NCI-H187 treated with DMSO at 0.1 percent for 48 hours (cell line): ENCODE measurements around the gene RAB26.

ENCODE experiments used
- DNase-seq: peaks from one replicate; lab custom pipeline; 2025; lab: John Stamatoyannopoulos, UW

Gene RAB26

DNA sequence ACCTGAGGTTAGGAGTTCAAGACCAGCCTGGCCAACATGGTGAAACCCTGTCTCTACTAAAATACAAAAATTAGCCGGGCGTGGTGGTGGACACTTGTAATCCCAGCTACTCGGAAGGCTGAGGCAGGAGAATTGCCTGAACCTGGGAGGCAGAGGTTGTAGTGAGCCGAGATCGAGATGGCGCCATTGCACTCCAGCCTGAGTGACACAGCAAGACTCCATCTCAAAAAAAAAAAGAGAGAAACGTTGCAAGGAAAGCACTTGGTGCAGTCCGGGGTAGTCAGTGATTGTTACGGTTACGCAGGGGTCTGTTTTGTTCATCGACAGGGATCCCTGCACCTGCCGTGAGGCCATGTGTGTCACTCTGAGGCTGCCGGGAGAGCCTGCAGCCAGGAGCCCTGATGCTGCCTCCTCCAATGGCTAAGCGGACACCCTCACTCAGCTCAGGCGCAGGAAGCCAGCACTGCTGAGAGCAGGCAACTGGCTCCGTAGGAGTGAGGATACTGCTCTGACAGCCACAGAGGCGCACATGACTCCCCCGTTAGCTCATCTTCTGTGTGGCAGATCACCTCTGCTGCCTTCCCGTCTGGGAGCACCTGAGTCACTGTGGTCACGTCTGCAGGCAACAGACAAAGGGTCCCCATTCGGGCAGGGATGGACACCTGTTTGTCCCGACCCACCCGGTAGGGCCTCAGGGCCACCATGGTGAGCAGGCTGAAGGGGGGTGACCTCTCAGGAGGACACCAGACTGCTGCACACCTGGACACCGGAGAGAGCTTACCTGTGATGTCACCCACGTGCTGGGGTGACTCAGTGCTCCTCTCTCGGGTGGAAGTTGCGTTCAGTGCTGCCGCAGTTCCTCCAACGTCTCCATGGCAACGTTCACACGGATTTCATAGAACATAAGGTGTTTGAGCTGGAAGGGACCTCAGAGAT lies 5.2 kb upstream of the RAB26 start:
- no peak for DNase-seq

DNA sequence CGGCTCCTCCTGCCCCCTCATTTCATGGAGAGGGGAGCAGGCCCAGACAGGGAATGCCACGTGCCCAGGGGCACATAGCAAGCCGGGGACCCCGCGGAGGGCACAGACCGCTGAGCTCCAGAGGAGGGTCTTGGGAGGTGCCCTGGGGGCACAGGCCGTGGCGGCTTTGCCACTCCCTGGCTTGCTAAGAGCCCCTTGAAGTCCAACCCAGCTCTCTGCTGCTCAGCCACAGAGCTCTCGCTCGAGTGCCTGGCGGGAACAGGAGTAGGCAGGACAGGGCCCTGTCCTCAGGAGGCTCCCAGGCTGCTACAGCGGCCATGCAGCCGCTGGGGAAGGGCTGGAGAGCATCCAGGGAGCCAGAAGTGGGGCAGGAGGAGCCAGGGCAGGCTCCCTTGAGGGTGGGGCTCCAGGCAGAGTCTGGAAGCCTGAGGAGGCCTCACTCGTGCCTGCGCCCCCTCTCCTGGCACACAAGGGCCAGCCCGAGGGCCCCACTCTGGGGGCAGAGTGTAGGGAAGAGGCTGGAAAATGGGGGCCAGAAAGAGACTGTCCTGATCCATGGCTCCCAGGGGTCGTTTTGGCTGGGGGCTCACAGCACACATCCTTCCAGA lies 4.4 kb upstream of the RAB26 start:
- DNase-seq: no peak

DNA sequence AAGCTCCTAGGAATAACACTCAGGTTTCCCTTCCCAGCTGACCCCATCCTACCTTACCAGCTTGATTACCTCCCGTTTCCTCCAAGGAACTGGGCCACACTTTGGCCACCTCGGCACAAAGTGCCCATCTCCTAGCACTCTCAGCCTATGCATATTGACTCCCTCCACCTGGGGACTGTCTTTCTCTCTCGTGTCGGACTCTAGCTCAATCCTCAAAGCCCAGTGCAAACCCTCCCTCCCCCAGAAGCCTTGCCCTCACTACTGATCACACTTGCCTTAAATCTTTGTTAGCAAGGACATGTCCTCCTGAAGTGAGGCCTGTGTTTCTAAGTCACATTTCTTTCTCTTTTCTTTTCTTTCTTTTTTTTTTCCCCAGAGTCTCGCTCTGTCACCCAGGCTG lies 2.6 kb upstream of the RAB26 start:
- DNase-seq: no peak

- DNase-seq: no peak
Observed at GRCh38 chr16:2147378-2147777, 1.0 kb upstream of the RAB26 start.

DNA sequence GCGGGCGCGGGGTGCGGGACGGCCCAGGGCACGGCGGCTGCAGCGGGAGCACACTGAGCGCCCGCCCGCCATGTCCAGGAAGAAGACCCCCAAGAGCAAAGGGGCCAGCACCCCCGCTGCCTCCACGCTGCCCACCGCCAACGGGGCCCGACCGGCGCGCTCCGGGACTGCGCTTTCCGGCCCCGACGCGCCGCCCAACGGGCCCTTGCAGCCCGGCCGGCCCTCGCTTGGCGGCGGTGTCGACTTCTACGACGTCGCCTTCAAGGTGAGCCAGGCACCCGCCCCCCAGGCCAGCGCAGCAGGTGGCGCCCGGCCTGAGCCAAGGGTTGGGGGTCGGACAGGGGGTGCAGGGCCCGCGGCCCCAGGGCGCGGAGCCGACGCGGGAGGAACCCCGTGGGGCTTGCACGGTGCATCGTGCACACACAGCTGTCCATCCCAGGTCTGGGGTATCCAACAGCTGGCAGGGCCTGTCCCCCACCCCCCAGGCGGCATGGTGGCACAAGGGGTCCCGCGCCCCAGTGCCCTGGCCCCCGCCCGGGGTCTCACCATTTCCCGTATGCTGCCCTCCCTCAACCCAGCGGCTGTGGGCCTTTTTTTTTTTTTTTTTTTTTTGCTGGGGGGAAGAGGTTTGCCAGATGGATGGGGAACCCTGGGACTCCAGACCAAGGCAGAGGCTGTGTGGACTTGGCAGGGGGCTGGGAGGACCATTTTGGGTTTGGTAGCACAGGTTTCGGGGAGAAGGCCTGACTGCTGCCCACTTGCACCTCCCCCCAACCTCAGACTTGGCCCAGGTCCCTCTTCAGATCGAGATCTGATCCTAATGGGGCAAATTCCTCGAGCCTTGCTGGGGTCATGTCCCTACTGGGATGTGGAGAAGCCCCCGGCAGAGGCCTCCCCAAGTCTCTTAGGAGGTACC lies 547 bp downstream of the RAB26 start:
- DNase-seq: no peak

- no peak for DNase-seq
Observed at GRCh38 chr16:2149630-2150417, 1.4 kb downstream of the RAB26 start.

DNA sequence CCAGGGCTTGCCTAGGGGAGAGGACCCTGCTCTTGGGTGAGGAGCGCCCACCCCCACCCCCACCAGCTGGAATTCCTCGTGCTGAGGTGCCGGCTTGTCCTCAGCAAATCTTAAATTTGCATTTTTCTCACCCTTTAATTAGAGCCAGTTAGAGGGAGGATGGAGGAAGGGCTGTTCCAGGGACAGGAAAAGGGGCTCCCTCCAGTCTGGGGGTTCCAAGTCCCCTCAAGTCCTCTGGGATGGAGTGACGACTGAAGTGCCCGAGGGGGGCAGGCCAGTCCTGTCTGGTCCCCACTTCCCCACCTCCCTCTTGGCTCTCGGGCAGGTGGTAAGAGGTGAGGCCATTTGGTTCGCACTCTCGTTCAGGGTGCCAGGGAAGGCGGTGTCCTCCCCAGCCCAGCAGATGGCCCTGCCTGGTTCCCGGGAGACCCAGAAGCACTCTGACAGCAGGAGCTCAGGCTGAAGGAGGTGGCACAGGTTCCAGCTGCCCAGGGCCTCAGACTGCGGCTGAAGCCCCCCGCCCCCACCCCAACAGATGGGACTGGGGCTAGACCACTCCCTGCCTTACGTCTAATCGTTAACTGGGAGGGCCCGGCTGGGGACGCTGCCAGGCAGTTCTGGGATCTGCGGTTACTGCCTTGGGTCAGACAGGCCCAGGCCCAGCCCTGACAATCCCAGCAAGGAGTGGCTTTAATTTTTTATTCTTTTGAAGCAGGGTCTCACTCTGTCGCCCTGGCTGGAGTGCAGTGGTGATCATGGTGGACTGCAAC lies 2.2 kb downstream of the RAB26 start:
- no peak for DNase-seq

GRCh38 chr16:2151188-2152091 lies 3.0 kb downstream of the RAB26 start:
- no peak for DNase-seq

GRCh38 chr16:2152695-2153506 lies 4.5 kb downstream of the RAB26 start:
- no peak for DNase-seq

- DNase-seq: no peak
Observed at GRCh38 chr16:2154533-2155090, 6.2 kb downstream of the RAB26 start.

DNA sequence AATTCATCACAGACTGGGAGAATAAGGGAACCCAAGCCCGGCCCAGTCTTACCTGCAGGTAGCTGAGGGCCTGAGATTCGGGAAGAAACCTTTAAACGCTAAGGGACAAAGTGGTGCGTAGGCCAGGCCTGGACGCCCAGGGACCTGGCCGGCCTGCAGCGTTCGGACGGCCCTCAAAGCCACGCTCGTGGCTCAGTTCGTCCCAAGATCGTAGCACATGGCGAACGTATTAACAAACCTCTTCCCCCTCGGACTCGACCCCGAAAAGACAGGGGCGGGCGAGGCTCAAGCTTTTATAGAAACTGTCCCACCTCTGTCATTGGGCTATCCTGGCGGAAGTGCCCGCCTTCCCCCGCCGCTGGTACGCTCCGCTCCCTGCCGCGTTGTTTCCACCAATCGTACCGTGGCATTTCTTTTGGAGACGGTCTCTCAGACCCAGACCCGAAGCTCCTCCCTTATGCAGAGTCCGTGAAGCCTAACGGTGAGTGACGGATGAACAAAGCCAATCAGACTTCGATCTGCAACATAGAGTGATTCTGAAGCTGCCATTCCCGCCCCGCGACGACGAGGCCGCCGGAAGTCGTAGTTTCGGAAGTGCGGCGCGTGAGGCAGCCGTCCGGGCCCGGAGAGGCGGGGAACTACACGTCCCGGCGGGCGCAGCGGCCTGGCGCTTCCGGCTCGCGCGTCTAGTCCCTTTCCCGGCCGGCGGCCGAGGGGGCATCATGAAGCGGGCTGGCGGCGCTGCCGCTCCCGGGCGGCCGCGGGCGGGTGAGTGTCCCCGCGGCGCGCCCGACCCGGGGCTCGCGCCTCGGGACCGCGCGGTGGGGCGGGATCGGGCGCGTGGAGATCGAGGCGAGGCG lies 6.9 kb downstream of the RAB26 start, which contains the start of gene TRAF7:
TSS of gene TRAF7 (plus strand) at position 692 of the 860 bp plus-strand sequence. CDS start 8,139 bp downstream, outside the sequence.
- DNase-seq: peak; percentile 100

DNA sequence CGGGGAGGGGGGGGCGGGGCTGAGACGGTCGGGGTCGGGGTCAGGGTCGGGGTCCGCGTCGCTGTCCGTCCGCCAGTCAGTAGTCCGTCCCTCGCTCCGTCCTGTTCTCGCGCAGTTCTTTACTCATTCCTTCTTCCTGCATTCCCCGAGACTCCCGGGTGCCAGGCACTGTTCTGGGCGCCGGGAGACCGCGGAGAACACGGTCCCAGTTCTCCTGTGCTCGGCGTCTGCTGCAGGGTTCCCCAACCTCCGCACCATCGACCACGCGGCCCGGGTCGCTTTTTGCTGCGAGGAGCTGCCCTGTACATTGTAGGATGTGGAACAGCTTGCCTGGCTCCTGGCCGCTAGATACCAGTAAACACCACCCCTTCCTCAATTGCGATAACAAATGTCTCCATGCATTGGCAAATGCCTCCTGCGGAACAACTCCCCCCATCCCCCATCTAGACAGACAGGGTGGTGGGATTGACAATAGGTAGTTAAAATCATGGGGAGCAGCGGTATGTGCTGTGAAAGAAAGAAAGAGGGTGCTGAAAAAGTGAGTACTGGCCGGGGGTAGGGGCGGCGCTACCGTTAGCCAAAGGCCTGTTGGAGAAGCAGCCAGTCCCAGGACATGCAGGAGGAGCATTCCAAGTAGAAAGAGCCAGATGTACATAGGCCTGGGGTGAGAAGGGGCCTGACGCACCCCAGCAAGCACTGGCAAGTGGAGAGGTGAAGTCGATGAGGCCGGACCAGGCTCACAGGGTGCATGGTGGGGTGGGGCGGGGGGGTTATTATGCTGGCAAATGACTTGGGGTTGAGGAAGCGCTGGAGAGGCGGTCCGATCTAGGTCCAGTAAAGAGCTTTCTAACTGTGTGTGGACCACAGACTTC lies 7.8 kb downstream of the RAB26 start:
- no peak for DNase-seq

DNA sequence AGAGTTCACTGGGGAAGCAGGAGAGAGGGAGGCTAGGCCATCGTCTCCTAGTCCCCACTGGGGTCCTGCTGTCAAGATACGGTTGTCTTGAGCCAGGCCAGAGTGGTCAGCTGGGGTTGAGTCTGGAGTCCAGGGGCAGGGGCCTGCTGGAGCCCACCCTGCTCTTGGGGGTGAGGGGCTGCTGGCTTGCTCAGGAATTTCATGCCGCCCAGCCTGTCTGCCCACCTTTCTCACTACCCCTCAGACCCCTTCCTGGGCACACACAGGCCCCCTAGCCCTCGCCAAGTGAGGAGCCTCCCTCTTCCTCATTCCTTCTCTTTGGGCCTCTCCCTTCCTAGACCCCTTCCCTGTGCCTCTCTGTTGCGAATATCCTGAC lies 8.4 kb downstream of the RAB26 start:
- no peak for DNase-seq

GRCh38 chr16:2157480-2158261 lies 9.2 kb downstream of the RAB26 start:
- no peak for DNase-seq

DNA sequence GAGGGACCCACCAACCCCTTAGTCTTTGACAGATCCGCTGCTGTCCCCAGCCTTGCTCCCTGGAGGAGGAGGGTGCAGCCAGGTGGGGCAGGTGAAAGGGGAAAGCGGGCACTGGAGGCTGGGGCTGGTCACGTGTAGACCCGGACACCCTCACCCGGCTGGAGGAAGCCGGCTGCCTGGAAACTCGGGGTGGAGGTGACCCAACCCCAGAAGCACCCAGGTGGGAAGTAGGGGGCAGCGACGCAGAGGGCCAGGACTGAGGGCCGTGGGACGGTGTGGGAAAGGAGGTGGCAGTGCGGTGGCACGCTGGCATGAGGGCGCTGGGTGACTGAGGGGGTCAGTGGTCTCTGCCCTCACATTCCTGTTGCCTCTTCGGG lies 9.8 kb downstream of the RAB26 start:
- DNase-seq: no peak
